ENCODE data around the gene TEX12.

GRCh38 chr11:112166562-112166961 is 610 bp upstream of the TEX12 start:
- TF ChIP-seq CTCF (IDR thresholded peaks at IDR 0.05; ENCODE audit: borderline replicate concordance, extremely low read depth, low read length, poor library complexity, severe bottlenecking) (no peak), EZH2 (IDR thresholded peaks at IDR 0.05; ENCODE audit: borderline replicate concordance, low read depth, low read length, severe bottlenecking) (no peak)

Measured in DND-41 (cell line).